Measurements from ENCODE around the gene RBM42.

DNA sequence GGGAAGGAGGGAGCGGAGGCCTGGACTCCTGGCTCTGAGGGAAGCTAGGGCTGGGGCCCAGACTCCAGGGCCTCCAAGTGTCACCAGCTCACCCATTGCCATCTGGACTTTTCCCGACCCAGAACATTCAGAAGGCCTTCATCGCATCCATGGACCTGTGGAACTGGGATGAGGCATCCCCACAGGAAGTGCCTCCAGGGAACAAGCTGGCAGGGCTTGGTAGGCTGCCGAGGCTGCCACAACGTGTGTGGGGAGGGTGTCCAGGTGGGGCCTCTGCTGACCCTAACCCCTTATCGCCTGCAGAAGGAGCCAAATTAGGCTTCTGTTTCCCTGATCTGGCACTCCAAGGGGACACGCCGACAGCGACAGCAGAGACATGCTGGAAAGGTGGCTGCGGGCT is 13.5 kb downstream of the RBM42 start:
- TF ChIP-seq, protein P1, sequence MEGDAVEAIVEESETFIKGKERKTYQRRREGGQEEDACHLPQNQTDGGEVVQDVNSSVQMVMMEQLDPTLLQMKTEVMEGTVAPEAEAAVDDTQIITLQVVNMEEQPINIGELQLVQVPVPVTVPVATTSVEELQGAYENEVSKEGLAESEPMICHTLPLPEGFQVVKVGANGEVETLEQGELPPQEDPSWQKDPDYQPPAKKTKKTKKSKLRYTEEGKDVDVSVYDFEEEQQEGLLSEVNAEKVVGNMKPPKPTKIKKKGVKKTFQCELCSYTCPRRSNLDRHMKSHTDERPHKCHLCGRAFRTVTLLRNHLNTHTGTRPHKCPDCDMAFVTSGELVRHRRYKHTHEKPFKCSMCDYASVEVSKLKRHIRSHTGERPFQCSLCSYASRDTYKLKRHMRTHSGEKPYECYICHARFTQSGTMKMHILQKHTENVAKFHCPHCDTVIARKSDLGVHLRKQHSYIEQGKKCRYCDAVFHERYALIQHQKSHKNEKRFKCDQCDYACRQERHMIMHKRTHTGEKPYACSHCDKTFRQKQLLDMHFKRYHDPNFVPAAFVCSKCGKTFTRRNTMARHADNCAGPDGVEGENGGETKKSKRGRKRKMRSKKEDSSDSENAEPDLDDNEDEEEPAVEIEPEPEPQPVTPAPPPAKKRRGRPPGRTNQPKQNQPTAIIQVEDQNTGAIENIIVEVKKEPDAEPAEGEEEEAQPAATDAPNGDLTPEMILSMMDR (IDR thresholded peaks at IDR 0.05; ENCODE audit: low read depth, low read length, poor library complexity, severe bottlenecking): no peak
- no peak for TF ChIP-seq EZH2phosphoT487 (IDR thresholded peaks at IDR 0.05; ENCODE audit: borderline replicate concordance, low read length)

Measured in DOHH2 (cell line).